Stimulated activated CD4-positive, alpha-beta T cell treated with anti-CD3 and anti-CD28 coated beads, TNF-alpha, amount 100 ng/mL, for 24 hours (primary cell): ENCODE data around the gene GALNT9.

ENCODE experiments used
- DNase-seq, 3 experiments: peaks; one replicate each; pipeline ENCODE4 v3.0.0-alpha.2; 2020; ENCODE audit warnings: low read depth in 3 of 3

The GALNT9 gene

GRCh38 chr12:132292328-132293319 is 36.8 kb downstream of the GALNT9 start:
- no peak for DNase-seq

- DNase-seq, result no peak
Observed at GRCh38 chr12:132291402-132292175, 37.8 kb downstream of the GALNT9 start.

DNA sequence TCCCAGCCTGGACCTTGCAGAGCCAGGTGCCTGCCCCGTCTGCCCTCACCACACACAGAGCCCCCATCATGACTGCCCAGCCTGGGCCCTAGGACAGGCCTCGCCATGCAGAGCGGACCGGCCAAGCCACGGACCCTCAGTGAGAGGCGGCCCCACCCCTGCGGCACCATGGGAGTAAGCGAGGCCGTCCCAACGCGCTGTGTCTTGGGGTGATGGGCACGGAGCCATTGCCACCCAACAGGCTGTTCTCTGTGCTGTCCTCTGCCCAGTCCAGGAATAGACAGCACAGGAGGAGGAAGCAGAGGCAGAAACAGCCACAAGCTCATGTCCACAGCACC is 39.2 kb downstream of the GALNT9 start:
- no peak for DNase-seq

GRCh38 chr12:132289356-132290202 is 39.8 kb downstream of the GALNT9 start:
- DNase-seq, result no peak

DNA sequence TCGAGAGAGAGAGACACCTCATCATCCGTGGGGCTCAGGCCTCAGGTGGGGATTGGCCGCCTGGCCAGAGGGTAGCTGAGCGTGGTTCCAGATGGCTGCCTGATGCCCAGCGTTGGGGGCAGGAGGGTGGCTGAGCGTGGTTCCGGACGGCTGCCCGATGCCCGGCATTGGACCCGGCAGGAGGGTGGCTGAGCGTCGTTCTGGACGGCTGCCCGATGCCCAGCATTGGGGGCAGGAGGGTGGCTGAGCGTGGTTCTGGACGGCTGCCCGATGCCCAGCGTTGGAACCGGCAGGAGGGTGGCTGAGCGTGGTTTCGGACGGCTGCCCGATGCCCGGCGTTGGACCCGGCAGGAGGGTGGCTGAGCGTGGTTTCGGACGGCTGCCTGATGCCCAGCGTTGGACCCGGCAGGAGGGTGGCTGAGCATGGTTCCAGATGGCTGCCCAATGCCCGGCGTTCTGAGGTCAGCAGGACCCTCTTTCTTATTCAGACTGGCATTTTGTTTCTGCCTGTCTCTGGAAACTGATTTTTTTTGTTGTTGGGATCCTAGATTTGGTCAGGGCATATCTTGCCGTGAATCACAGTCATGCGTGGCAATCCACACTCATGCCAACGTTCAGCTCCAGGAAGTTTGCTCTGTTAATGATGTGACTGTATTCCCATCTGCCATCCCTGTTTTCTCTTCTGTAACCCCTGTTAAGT is 40.7 kb downstream of the GALNT9 start:
- no peak for DNase-seq

- no peak for DNase-seq
Observed at GRCh38 chr12:132287391-132288238, 41.8 kb downstream of the GALNT9 start.

DNA sequence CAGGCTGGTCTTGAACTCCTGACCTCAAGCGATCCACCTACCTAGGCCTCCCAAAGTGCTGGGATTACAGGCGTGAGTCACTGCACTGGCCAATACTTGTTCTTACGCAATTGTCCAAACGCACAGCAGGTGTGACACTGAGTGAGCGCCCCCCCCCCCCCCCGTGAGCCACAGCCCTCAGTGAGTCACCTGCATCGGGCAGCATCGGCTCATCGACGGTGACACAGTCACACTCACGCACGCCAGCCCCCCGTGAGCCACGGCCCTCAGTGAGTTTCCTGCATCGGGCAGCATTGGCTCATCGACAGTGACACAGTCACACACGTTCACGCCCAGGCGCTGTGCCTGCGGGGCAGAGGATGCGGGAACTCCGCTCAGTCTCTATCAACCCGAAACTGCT is 42.5 kb downstream of the GALNT9 start:
- no peak for DNase-seq

- DNase-seq, result no peak
Observed at GRCh38 chr12:132285991-132286681, 43.3 kb downstream of the GALNT9 start.

DNA sequence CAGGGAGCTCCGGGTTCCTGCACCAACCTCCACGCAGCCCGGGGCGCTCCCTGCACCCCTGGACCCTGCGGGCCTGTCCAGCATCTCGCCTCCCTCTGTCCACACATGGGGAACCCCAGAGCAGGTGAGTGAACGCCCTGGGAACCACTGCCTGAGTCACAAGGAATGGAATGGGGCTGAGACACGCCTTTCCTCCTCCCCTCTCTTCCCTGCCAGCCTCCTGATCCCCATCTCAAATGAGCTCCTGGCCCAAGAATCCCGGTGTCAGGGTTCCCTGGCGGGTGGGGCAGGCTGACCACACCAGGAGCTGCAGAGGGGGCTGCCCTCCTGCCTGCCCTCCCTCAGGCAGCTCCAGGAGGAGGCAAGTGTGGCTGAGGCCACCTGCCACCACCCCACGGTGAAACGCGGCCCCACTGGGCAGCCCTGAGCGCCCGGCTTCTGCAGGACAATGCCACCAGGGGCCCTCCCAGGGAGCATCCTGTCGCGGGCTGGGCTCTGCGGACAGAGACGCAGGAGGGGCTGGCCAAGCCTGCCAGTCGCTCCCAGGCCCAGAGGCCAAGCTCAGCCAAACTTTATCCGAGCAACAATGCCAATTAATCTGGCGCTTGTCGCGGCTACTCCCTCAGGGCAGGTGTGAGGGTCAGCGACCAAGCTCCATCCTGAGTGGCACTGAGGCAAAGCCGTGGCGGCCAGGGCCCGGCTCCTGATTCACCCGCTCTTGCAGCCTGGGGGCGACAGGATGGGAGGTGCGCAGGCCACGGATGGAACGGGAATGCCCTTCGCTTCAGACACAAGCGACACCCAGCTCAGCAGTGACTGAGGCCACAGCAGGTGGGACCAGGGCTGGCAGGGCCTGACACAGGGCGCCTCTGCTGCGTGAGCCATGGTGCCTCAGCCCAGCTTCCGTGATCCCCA is 44.3 kb downstream of the GALNT9 start:
- no peak for DNase-seq

- DNase-seq, result no peak
Observed at GRCh38 chr12:132284071-132284826, 45.1 kb downstream of the GALNT9 start.

- DNase-seq, result no peak
Observed at GRCh38 chr12:132282950-132283771, 46.2 kb downstream of the GALNT9 start.

DNA sequence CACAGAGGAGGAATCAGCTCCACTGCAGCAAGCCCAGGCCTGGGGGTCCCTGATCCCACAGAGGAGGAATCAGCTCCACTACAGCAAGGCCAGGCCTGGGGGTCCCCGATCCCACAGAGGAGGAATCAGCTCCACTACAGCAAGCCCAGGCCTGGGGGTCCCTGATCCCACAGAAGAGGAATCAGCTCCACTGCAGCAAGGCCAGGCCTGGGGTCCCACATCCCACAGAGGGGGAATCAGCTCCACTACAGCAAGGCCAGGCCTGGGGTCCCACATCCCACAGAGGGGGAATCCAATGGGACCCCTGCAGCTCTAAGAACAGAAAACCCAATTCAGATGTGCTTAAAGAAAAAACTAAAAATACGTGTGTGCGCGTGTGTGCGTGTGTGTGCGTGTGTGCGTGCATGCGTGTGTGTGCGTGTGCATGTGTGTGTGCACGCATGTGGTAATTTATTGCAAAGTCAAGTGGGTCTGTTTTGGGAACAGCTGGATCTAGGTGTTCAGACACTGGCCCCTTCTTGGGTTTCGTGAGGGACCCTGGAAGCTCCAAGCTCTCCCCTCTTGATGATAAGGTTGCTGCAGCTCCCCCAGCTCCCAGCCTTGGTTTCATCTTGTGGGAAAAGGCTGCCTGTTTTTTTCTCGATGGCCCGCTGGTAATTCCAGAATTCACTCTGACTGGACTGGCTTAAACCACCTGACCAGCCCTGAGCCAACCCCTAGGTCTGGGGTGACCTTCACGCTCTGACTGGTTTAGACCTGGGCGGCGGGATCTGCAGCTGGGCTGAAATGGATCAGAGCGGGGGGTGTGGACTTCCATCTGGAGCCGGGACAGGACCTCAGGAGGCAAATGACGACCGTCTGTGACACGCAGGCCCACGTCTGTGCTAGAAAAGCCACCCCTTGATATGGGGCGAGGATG is 47.1 kb downstream of the GALNT9 start:
- no peak for DNase-seq

GRCh38 chr12:132281038-132281437 is 48.4 kb downstream of the GALNT9 start:
- DNase-seq, result no peak

GRCh38 chr12:132280406-132280805 is 49.0 kb downstream of the GALNT9 start:
- DNase-seq, result no peak

DNA sequence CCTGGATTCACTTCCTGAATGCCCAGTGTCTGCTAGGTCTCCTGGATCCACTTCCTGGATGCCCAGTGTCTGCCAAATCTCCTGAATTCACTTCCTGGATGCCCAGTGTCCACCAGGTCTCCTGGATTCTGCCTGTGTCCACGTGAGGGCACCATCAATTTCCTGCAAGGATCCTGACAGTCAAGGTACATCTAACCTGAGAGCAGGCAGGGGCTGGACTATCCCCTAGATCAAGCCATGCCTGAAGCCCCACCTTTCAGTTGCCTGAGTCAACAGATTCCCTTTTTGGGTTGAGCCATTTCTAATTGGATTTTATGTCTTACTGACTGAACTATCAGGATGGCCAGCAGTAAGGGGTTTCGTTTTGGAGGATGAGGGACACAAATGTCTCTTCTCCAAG is 49.5 kb downstream of the GALNT9 start:
- DNase-seq, result no peak
